Stimulated activated CD8-positive, alpha-beta memory T cell treated with anti-CD3 and anti-CD28 coated beads, Interleukin-2, amount 100 ng/mL, for 1 hour (primary cell): ENCODE results near the gene JPH4.
A peak's percentile ranks its signal among the peaks of the same experiment; 100 is the strongest.

Source experiments
- DNase-seq, 2 donors: peaks; one replicate each; pipeline ENCODE4 v3.0.0-alpha.2; 2020; ENCODE audit warnings: low read depth in 2 of 2

Gene JPH4

DNA sequence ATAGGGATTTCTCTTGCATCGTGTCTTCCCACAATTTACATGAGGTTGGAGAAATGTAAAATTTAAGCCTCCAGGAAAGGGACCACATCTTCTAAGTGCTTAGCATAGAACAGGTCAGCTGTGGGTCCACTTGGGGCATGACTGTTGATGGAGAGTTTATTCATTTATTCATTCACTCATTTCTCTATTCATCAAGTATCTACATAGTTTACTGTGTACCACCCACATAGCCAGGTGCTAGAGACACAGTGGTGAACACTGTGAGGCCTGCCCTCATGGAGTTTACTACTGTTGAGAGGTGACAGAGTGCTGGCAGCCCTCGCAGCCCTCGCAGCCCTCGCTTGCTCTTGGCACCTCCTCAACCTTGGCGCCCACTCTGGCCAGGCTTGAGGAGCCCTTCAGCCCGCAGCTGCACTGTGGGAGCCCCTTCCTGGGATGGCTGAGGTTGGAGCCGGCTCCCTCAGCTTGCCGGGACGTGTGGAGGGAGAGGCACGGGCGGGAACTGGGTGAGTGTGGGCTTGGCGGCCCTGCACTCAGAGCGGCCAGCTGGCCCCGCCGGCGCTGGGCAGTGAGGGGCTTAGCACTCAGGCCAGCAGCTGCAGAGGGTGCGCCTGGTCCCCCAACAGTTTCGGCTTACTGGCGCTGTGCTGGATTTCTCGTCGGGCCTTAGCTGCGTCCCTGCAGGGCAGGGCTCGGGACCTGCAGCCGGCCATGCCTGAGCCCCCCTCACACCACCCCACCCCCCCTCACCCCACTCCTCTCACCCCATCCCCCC lies 1.7 kb upstream of the JPH4 start:
- DNase-seq: no peak

DNA sequence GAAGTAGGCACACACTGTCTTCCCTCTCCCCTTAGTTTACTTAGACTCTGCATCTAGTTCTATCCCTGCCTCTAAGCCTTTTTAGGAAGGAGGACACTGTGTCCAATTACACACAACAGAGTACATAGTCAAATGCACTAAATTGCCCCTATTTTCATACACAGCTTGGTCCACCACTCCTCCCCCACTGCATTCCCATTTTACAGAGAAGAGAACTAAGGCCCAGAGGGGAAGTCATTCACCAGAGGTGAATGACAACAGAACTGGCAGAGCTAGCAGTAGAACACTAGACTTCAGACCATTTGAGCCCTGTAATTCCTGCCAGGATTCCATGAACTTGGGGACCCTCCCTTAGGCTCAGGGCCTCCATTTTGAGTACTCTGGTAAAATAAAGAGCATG lies 1.1 kb upstream of the JPH4 start:
- no peak for DNase-seq

GRCh38 chr14:23579311-23579630 lies 681 bp upstream of the JPH4 start:
- DNase-seq: no peak

DNA sequence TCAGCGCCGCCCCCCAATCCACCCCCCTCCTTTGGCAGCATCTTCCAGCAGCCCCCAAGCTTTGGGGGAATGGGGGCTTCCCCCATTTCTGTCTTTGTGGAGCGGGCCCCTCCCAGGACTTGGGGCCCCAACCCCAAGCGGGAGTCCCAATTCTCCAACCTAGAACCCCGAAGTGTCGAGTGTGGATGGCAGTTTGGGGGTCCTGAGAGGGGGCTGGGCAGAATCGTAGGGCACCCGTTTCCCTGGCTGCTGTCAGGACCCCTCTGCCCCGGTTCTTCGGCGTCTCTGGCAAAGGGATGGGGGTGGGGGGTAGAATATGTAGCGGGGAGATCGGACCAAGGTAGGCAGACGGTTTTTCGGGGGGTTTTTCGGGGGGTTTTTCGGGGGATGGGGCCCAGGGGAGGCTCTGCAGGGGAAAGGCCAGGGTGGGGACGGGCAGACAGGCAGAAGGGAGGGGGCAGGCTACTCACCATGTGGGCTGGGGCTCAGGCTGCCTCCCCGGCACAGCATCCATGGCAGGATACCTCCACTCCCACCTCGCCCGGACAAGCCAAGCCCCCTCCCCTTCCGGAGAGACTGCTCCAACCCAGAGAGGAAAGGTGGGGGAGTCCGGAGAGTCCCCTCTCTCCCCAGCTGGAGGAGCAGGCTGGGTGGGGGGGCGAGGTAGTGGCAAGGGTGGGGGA lies 739 bp downstream of the JPH4 start:
- no peak for DNase-seq

- no peak for DNase-seq
Measured at GRCh38 chr14:23577004-23577681, 1.4 kb downstream of the JPH4 start.

GRCh38 chr14:23573384-23574015 lies 5.1 kb downstream of the JPH4 start:
- no peak for DNase-seq

DNA sequence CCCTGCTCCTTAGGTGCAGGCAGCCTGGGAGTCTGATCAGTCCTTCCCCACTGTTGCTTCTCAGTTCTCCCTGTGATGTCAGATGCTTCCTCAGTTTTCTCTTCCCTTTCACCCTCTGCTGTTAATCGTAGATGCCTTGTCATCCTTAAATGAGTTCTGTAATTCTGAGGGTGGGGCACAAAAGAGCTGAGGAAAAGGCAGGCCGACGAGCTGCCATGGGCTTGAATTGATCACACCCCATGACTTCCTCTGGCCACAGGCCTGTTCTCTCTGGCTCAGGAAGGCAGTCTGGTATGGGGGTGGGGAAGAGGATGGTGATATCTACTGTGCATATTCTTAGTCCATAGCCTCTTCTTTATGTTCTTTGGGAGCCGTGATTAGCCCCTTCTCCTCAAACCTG lies 5.8 kb downstream of the JPH4 start:
- no peak for DNase-seq

DNA sequence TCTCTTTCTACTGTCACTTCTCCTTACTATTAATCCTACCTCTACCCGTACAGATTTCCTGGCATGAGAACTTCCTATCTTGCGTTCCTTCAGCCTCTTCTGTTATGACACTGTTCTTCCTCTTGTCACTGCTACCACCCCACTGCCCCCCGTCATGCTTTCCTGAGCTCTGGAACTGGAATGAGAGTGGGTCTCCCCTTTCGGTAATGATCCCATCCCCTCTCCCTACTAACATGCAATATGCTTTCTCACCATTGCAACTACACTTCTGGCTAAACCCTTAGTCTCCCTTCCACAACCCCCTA lies 6.1 kb downstream of the JPH4 start:
- DNase-seq: no peak

GRCh38 chr14:23571701-23572523 lies 6.7 kb downstream of the JPH4 start:
- DNase-seq: no peak

DNA sequence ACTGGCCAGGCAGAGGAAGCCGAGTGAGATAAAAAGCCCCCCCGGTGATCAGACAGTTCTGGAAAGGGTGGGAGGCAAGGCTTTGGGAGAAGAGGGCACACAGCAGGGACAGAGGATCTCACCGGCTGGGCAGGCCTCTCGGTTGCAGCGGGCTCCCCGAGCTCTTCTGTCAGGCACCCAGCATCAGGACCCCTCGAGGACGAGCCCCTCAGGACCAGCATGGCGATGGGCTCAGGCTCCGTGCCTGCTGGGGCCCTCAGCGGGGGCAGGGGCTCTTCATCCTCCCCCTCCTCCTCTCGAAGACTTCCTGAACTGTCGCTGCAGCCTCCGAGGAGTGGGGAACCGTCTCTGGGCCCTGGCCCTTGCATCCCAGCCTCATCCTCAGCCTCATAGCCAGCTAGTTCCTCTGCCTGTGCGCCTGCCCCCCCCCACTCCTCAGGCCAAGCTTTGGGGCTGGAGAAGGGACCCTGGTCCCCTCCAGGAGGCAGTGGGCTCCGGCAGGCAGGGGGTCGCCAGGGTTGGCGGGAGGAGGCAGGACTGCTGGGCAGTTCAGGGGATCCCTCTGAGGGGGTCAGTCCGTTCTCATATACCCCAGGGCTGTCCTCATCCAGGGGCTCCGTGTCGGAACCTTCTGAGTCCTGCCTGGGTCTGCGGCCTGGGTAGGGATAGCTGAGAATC lies 7.6 kb downstream of the JPH4 start:
- DNase-seq: no peak

DNA sequence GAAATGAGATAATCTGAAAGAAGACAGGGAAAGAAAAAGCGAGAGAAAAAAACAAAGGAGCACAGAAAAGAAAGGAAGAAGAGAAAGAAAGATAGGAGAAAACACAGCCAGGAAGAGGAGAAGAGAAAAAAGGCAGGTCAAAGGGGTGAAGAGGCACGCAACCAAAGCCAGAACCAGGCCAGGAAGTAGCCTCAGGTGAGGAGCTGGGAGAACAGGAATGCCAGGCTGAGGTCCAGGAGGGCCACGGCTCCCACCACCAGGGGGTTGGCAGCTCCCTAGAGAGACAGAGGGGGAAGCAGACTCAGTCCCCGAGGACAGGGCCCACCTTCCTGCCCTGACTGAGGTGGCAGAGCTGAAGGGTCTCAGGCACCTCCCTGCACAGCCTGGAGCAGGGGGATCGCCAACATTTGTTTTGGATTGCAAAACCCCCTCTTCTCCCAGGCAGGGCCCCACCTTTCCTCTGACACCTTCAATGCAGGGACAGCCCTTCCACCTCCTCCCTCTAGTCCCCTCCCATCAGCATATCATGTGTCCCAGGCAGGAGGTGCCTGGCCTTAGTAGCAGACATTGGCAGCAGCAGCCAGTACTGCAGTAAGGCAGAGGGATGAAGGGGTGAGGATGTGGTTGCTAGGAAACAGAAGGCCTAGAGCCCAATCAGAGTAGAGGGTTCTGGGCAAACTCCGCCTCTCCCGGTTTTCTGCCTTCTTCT lies 9.0 kb downstream of the JPH4 start:
- no peak for DNase-seq

DNA sequence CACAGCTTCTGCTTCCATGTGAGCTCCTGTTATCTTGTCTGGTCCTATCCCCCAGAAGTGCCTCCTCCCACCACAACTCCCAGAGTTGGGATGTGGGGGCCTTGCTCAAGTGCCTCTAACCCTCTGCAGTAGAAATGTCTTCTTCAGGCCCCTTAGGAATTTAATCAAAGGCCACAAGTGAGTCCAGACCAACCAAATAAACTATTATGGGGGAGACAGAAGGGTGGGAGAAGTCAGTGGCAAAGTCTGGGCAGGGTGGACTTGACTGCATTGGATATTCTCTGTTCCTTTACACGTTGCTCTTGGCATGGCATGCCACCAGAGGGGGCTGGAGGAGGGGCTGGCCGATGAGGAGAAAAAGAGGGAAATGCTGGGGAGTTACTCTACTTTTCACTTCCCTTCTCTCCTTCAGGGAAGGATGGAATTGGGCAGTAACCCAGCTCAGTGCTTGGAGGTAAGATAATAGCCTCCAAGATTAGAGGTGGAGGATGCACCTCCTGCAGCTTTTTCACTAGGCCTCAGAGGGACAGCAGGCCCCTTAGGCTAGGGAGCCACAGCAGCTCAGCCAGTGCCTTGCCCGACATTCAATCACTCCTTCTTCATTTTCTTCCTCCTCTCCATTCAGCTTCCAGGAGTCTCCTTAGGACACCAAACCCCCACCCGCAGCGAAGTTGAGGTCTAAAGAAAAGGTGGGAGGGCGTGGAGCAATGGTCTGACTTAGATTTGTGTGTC lies 9.8 kb downstream of the JPH4 start:
- DNase-seq: no peak

GRCh38 chr14:23568021-23568599 lies 10.5 kb downstream of the JPH4 start:
- DNase-seq: no peak

DNA sequence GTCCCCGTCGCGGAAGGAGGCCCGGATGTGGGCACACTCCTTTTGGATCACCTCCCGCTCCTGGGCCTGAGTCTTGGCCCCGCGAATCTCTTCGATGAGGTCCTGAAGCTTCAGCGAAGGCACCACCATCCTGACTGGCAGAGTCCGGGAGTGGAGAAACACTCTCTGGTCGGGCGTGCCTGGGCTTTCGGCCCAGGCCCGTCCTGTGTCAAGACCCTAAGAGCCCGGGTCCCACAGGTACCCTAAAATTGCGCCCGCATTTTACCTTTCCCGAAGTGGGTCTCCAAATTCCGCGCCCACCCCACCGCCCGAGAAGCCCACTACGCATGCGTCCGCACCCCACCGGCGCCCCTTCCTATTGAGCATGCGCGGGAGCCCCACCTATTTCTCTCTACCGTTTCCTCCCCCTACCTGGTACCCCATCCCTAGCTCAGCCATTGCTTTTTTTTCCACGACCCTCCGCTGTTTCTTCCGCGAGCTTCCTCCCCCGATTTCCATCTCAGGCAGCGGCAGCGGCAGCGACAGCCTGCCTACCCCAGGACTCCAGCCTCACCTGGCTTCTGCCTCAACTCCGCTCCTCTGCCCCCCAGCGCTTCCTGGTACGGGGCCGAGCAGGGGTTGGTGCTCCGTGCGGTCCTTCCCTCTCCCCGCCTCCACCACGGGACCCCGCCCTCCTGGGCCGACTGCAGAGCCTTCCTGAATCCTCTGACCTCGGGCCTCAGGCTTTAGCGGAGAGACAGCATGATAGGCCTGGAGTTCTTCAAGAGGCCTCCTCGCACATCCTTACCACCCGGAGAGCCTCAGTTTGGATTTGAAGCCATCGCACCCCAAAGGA lies 11.2 kb downstream of the JPH4 start, which contains the start of gene AP1G2:
AP1G2 (minus strand) TSS at position 606 of the 835 bp plus-strand sequence; CDS start at position 129, 477 bp downstream.
- DNase-seq: peak; percentile 63 to 71

- no peak for DNase-seq
Measured at GRCh38 chr14:23566778-23567185, 11.8 kb downstream of the JPH4 start.

DNA sequence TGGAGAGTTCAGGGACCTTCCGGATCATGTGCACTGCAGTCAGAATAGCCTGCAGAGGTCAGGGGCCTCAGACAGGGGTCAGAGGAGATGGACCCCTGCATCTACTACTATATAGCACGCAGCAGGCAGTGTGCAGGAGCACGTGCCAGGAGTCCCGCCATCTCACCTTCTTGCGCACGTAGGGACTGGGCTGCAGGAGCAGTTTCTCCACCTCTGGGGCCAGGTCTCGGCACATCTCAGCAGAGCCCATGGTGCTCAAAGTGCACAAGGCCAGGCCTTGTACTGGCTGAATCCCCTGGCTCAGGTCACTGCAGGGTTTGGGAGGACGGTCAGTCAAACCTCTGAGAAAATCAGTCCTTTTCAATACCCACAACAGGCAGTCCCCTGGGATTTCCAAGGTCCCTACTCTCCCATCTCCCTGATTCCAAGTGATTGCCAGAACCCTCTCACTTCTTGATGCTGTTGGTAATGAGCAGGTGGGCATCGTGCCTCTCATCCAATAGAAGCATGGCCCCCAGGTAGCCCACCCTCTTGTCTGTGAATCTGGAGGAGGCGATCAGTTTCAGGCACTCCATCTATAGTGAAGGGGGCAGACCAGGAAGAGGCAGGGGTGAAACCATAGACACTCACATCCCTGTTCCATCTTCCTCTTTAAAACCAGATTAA lies 12.3 kb downstream of the JPH4 start:
- DNase-seq: no peak

DNA sequence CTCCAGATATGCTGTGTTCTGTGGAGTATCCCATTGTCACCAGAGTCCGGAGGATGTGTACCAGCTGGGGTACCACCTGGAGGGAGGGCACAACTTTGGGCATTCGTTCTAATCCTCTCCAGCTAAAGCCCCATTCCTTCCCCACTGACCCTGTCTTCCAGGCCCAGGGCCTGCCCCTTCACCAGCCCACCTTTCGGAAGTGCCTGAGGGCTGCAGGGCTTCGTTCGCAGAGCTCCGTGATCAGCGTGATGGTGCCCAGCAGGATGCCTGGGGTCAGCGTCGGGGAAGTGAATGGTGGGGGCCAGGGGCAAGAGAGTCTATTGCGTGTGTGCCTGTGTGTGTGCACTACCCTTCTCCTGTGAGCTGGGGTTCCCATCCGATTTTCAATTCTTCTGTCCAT lies 13.0 kb downstream of the JPH4 start:
- no peak for DNase-seq

DNA sequence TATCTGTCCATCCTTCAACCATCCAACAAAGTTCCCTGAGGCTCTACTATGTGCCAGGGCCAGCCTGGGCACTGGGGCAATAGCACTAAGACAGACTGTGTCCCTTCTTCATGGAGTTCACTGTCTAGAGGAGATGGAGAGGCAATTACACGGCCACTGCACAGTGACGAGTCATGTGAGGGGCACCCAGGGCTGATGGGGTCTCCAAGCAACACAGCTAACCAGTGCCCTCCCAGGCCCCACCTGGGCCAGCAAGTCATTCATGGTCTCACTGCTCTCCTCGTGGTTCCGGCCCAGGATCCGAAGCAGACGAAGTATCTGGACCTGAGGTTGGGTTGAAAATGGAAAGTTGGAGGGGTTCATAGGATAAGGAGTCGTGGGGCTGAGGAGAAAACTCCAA lies 13.7 kb downstream of the JPH4 start:
- no peak for DNase-seq
